Measurements from ENCODE around the gene ZCCHC4. TPM values are rescaled to one million over a fixed set of nuclear protein-coding genes. Genes with fewer than 3 reads are reported as not detected.

The ZCCHC4 gene
- total and polyA plus RNA-seq, 2 of the 8 experiments (the other 6 are each of a cell fraction or from before 2014, with no cell fraction given): 9.8 to 12.5 TPM

DNA sequence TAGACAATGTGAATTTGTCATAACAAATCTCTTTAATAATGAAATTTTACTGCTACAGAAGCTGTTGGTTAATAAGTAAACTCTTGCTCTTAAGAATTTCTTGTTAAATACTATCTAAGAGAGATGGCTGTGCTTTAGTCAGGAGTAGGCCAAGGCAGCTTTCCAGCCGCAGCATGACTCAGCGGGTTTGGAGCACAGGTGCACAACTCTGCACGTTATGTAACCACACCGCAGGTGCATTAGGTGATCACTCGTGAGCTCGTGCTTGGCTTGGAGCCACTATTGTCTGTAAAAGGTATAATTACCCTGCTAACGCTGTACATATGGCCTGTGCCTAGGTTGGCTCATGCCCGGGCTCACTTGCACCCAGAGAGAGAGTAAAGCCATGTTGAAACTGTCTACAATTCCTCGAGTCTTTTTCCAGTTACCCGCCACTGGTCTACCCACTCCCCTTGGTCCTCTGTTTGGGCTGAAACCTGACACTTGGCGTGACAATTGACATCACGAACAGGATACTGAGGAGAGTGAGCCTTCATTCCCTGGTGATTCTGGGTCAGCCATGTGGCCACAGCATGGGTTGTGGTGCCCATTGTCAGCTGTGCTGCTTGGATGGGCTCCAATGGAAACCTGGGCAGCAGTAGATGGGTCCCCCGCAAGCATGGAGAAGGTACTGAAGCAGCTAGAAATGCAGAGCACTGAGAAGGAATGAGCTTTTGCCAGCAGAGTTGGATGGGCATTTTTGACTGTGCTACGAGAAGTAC lies 46.1 kb downstream of the ZCCHC4 start:
- Histone ChIP-seq H3K14ac (ENCODE audit: insufficient read length) (no peak overlapping the region), H3K4me2 (ENCODE audit: insufficient read depth in 1 of 2, low read depth in 2 of 2, low read length in 2 of 2) (no peak overlapping the region), H2AFZ (ENCODE audit: low read length) (no peak overlapping the region), H3K18ac (ENCODE audit: extremely low read depth, low read length) (no peak overlapping the region), H3K9me3 (ENCODE audit: insufficient read depth in 2 of 2, low read depth in 1 of 2, low read length in 1 of 2) (peaks cover 0 to 9% of the 10 kb centered on the region in 2 experiments; a peak in 2 of 4 replicates), H2BK15ac (ENCODE audit: low read length) (no peak overlapping the region), H4K20me1 (replicated peaks in 1 of 2; ENCODE audit: control insufficient read depth in 1 of 2, insufficient read depth in 2 of 2, low read length in 2 of 2) (peaks cover 0 to 1% of the 10 kb centered on the region in 2 experiments), H3K36me3 (ENCODE audit: control insufficient read depth in 2 of 4, insufficient read depth in 4 of 4, low read length in 3 of 4) (peaks cover 0 to 7% (median 3%) of the 10 kb centered on the region in 4 experiments; a peak in 3 of 8 replicates), H3K4me1 (replicated peaks in 1 of 4; ENCODE audit: control insufficient read depth in 3 of 4, insufficient read depth in 4 of 4, low read length in 3 of 4) (no peaks in the 10 kb centered on the region), H2BK20ac (ENCODE audit: low read length) (no peak overlapping the region), H2AK5ac (ENCODE audit: low read depth, low read length) (no peak overlapping the region), H2BK120ac (replicated peaks; ENCODE audit: low read depth, low read length) (no peak overlapping the region), H3K4me3 (ENCODE audit: extremely low read depth in 1 of 4, insufficient read depth in 2 of 4, low read depth in 3 of 4, low read length in 4 of 4) (no peak overlapping the region), H2BK12ac (ENCODE audit: low read depth, low read length) (no peak overlapping the region), H3K27ac (ENCODE audit: low read depth, low read length) (no peak overlapping the region), H4K91ac (replicated peaks; ENCODE audit: insufficient read length, low read length) (no peak overlapping the region), H3K4ac (replicated peaks; ENCODE audit: insufficient read length, low read depth, low read length) (no peak overlapping the region), H3K56ac (replicated peaks; ENCODE audit: insufficient read length, low read depth, low read length) (no peak overlapping the region), H3K9ac (replicated peaks in 1 of 4; ENCODE audit: extremely low read depth in 1 of 4, low read depth in 3 of 4, low read length in 3 of 4) (no peak overlapping the region), H2BK5ac (ENCODE audit: low read depth, low read length) (no peak overlapping the region), H3K79me1 (ENCODE audit: low read depth, low read length) (no peaks in the 10 kb centered on the region), H3K79me2 (ENCODE audit: control insufficient read depth in 1 of 2, insufficient read depth in 2 of 2, low read length in 2 of 2) (no peaks in the 10 kb centered on the region), H3K23ac (ENCODE audit: insufficient read length) (no peak overlapping the region), H3K27me3 (replicated peaks in 1 of 4; ENCODE audit: control insufficient read depth in 3 of 4, extremely low read depth in 1 of 4, insufficient read depth in 3 of 4, low read length in 3 of 4) (no peaks in the 10 kb centered on the region), H3K23me2 (ENCODE audit: low read depth, low read length) (no peaks in the 10 kb centered on the region), H4K5ac (ENCODE audit: insufficient read length, low read depth, low read length) (no peak overlapping the region), H4K8ac (ENCODE audit: extremely low read depth, insufficient read depth, low read length) (no peak overlapping the region)
- DNase-seq (ENCODE audit: low read depth in 1 of 2, low spot score in 2 of 2) (no peak), FAIRE-seq (no peak)
- WGBS, 2 experiments (ENCODE audit: extremely low coverage in 1 of 2, insufficient coverage in 1 of 2, insufficient read length in 1 of 2, insufficient replicate concordance in 2 of 2, low coverage in 1 of 2, low lambda C conversion rate in 2 of 2, missing lambda C conversion rate in 1 of 2): 89% methylated on average over 14 of the region's 14 CpGs; no CpG with 5 or more reads in 1 of the 2 experiments
- CTCF ChIA-PET (ENCODE audit: partially characterized antibody): interaction anchor here (1.5 to 4.1 kb wide), 4 partner anchors 8 to 46 kb away, joined by 3 to 31 read pairs (median 8); partner anchors contain the start of gene ZCCHC4
- POLR2A ChIA-PET (ENCODE audit: partially characterized antibody): interaction anchor here (0.6 to 1.0 kb wide), 4 partner anchors 8 to 1079 kb away, joined by 3 read pairs; partner anchors contain the start of gene ZCCHC4
- TF ChIP-seq, protein P1, sequence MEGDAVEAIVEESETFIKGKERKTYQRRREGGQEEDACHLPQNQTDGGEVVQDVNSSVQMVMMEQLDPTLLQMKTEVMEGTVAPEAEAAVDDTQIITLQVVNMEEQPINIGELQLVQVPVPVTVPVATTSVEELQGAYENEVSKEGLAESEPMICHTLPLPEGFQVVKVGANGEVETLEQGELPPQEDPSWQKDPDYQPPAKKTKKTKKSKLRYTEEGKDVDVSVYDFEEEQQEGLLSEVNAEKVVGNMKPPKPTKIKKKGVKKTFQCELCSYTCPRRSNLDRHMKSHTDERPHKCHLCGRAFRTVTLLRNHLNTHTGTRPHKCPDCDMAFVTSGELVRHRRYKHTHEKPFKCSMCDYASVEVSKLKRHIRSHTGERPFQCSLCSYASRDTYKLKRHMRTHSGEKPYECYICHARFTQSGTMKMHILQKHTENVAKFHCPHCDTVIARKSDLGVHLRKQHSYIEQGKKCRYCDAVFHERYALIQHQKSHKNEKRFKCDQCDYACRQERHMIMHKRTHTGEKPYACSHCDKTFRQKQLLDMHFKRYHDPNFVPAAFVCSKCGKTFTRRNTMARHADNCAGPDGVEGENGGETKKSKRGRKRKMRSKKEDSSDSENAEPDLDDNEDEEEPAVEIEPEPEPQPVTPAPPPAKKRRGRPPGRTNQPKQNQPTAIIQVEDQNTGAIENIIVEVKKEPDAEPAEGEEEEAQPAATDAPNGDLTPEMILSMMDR (IDR thresholded peaks at IDR 0.05; ENCODE audit: control extremely low read depth in 1 of 3, insufficient read depth in 1 of 3, low read depth in 1 of 3, low read length in 3 of 3): no peak
- TF ChIP-seq CHD2 (IDR thresholded peaks at IDR 0.05; ENCODE audit: low read length) (no peak), SP4 (IDR thresholded peaks at IDR 0.05; ENCODE audit: low read length) (no peak)
